A673 (cell line): ENCODE data around the gene SCCPDH.

Source experiments
- EZH2 ChIP-seq: fragments of 200-600 bp; sonication (generic); IDR thresholded peaks from 2 replicates; pipeline ENCODE4 v1.6.1; 2017; ENCODE audit warnings: borderline replicate concordance, low read depth, mild to moderate bottlenecking, mixed read lengths, antibody characterized with exemption, low read length; ENCODE audit not compliant: poor library complexity, severe bottlenecking
- TF ChIP-seq, protein P1 (sequence below): fragments of 300-800, 200-600 bp; sonication (generic); conservative IDR thresholded peaks from 2 replicates; pipeline ENCODE4 v1.5.1; 2017; ENCODE audit warnings: low read depth, mild to moderate bottlenecking, antibody characterized with exemption, low read length, moderate library complexity, mixed read lengths

DNA sequence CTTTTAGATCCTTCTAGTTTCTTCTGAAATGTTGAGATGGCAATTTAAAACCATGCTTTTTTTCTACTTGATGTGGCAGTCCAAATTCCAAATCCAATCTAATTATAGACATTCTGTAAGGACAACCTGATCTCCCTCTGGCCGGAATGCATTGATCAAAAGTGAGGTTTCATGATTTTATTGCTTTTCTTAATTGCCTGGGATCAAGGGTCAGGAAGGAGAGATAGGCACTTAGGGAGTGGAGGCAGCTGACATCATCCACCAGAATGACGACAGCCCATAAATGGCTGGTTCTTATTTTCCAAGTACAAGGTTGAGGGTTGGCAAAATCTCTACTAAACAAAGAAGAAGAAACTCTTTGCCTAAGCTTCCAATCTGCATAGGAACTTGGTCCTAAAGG is 46.4 kb upstream of the SCCPDH start:
- TF ChIP-seq, protein P1, sequence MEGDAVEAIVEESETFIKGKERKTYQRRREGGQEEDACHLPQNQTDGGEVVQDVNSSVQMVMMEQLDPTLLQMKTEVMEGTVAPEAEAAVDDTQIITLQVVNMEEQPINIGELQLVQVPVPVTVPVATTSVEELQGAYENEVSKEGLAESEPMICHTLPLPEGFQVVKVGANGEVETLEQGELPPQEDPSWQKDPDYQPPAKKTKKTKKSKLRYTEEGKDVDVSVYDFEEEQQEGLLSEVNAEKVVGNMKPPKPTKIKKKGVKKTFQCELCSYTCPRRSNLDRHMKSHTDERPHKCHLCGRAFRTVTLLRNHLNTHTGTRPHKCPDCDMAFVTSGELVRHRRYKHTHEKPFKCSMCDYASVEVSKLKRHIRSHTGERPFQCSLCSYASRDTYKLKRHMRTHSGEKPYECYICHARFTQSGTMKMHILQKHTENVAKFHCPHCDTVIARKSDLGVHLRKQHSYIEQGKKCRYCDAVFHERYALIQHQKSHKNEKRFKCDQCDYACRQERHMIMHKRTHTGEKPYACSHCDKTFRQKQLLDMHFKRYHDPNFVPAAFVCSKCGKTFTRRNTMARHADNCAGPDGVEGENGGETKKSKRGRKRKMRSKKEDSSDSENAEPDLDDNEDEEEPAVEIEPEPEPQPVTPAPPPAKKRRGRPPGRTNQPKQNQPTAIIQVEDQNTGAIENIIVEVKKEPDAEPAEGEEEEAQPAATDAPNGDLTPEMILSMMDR = no peak
- no peak for TF ChIP-seq EZH2
